Endothelial cell (in vitro differentiated cells): ENCODE results near the gene MAP3K12. TPM values are rescaled to one million over a fixed set of nuclear protein-coding genes. Genes with fewer than 3 reads are reported as not detected.

Experiments used
- DNase-seq: peaks from one replicate; pipeline ENCODE4 v3.0.0; 2021; ENCODE audit warnings: low spot score
- H3K27ac Mint-ChIP-seq: one replicate; pipeline ENCODE4 v1.8.0; 2021; ENCODE audit warnings: mixed read lengths, inconsistent platforms; ENCODE audit not compliant: unreplicated experiment
- H3K27me3 Mint-ChIP-seq: one replicate; pipeline ENCODE4 v1.8.0; 2021; ENCODE audit warnings: mild to moderate bottlenecking, moderate library complexity, mixed read lengths, inconsistent platforms; ENCODE audit not compliant: unreplicated experiment
- H3K36me3 Mint-ChIP-seq: one replicate; pipeline ENCODE4 v1.8.0; 2021; ENCODE audit warnings: mild to moderate bottlenecking, low read depth, mixed read lengths, inconsistent platforms; ENCODE audit not compliant: unreplicated experiment
- H3K4me1 Mint-ChIP-seq: one replicate; pipeline ENCODE4 v1.8.0; 2021; ENCODE audit warnings: mild to moderate bottlenecking, mixed read lengths, inconsistent platforms; ENCODE audit not compliant: unreplicated experiment
- H3K4me3 Mint-ChIP-seq: one replicate; pipeline ENCODE4 v1.8.0; 2021; ENCODE audit warnings: mild to moderate bottlenecking, mixed read lengths, inconsistent platforms; ENCODE audit not compliant: unreplicated experiment
- H3K9me3 Mint-ChIP-seq: one replicate; pipeline ENCODE4 v1.8.0; 2021; ENCODE audit warnings: mixed read lengths, inconsistent platforms; ENCODE audit not compliant: unreplicated experiment
- CTCF ChIP-seq: fragments of 200-600 bp; sonication (generic); IDR thresholded peaks from one replicate; pipeline ENCODE4 v1.5.0; 2021; ENCODE audit warnings: antibody characterized with exemption; ENCODE audit not compliant: unreplicated experiment
- total RNA-seq: library from RNA; stranded (reverse); fragmentation: NEBNext Ultra II Directional; extraction: Animal tissue kit (Norgen Biotek cat#: 25700); gene quantifications from one replicate; pipeline ENCODE4 v1.2.1, GENCODE V29; 2021; ENCODE audit not compliant: unreplicated experiment

Gene MAP3K12
- total RNA-seq, 1 donor from 2014 or later = 20.9 TPM

GRCh38 chr12:53468282-53468681 lies 31.0 kb downstream of the MAP3K12 start:
- no peaks in the 10 kb centered on the region for H3K27me3 Mint-ChIP-seq
- peak overlapping the region; percentile 27 for H3K4me3 Mint-ChIP-seq
- DNase-seq = no peak
- peaks cover 24% of the 10 kb centered on the region for H3K4me1 Mint-ChIP-seq
- peaks cover 54% of the 10 kb centered on the region for H3K36me3 Mint-ChIP-seq
- TF ChIP-seq CTCF = no peak
- H3K27ac Mint-ChIP-seq = no peak overlapping the region
- no peaks in the 10 kb centered on the region for H3K9me3 Mint-ChIP-seq

- no peaks in the 10 kb centered on the region for H3K27me3 Mint-ChIP-seq
- H3K9me3 Mint-ChIP-seq = no peaks in the 10 kb centered on the region
- peaks cover 57% of the 10 kb centered on the region for H3K36me3 Mint-ChIP-seq
- peaks cover 27% of the 10 kb centered on the region for H3K4me1 Mint-ChIP-seq
- no peak overlapping the region for H3K27ac Mint-ChIP-seq
- DNase-seq = no peak
- peak overlapping the region; percentile 21 for H3K4me3 Mint-ChIP-seq
- TF ChIP-seq CTCF = no peak
Observed at GRCh38 chr12:53467880-53468279, 31.4 kb downstream of the MAP3K12 start.

GRCh38 chr12:53467082-53467481 lies 32.2 kb downstream of the MAP3K12 start:
- peaks cover 32% of the 10 kb centered on the region for H3K4me1 Mint-ChIP-seq
- peak overlapping the region; percentile 48 for H3K27ac Mint-ChIP-seq
- TF ChIP-seq CTCF = no peak
- H3K27me3 Mint-ChIP-seq = no peaks in the 10 kb centered on the region
- H3K9me3 Mint-ChIP-seq = no peaks in the 10 kb centered on the region
- no peak for DNase-seq
- peak overlapping the region; percentile 66 for H3K4me3 Mint-ChIP-seq
- H3K36me3 Mint-ChIP-seq = peaks cover 62% of the 10 kb centered on the region

GRCh38 chr12:53466640-53467039 lies 32.6 kb downstream of the MAP3K12 start:
- H3K9me3 Mint-ChIP-seq = no peaks in the 10 kb centered on the region
- no peaks in the 10 kb centered on the region for H3K27me3 Mint-ChIP-seq
- no peak for DNase-seq
- peak overlapping the region; percentile 66 for H3K4me3 Mint-ChIP-seq
- peaks cover 61% of the 10 kb centered on the region for H3K36me3 Mint-ChIP-seq
- peaks cover 29% of the 10 kb centered on the region for H3K4me1 Mint-ChIP-seq
- no peak for TF ChIP-seq CTCF
- peak overlapping the region; percentile 48 for H3K27ac Mint-ChIP-seq

GRCh38 chr12:53465679-53466078 lies 33.6 kb downstream of the MAP3K12 start:
- DNase-seq = no peak
- H3K9me3 Mint-ChIP-seq = no peaks in the 10 kb centered on the region
- H3K4me3 Mint-ChIP-seq = no peak overlapping the region
- H3K27me3 Mint-ChIP-seq = no peaks in the 10 kb centered on the region
- peaks cover 31% of the 10 kb centered on the region for H3K4me1 Mint-ChIP-seq
- peaks cover 61% of the 10 kb centered on the region for H3K36me3 Mint-ChIP-seq
- no peak for TF ChIP-seq CTCF
- peak overlapping the region; percentile 48 for H3K27ac Mint-ChIP-seq
